A204.1 (cell line): Measurements from ENCODE around the gene CPNE5.

Experiments
- FAIRE-seq: peaks from 2 replicates; lab custom pipeline; 2012; peaks lifted over from hg19 to GRCh38; lab: Jason Lieb, UNC

The CPNE5 gene

GRCh38 chr6:36760685-36761435 lies 78.4 kb downstream of the CPNE5 start:
- FAIRE-seq, result no peak

GRCh38 chr6:36759148-36759759 lies 80.0 kb downstream of the CPNE5 start:
- FAIRE-seq, result no peak

GRCh38 chr6:36758516-36759147 lies 80.6 kb downstream of the CPNE5 start:
- FAIRE-seq, result no peak

DNA sequence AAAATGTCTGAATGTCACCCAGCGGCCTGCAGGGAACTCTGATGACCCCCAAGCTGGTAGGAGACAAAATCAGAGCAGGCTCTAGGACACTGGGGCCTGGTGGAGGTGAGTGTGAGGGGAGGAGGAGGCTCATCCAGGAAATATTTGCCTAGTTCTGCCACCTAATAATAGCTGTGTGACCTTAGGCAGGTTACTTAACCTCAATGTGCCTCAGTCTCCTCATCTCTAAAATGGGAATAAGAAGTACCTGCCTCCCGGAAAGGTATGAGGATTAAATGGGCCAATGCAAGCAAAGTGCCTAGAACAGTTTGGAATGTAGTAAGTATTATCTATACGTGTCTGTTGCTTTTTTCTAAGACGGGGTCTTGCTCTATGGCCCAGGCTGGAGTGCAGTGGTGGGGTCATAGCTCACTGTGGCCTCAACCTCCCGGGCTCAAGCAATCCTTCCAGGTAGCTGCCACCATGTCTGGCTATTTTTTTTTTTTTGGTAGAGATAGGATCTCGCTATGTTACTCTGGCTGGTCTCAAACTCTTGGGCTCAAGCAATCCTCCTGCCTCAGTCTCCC lies 81.2 kb downstream of the CPNE5 start:
- no peak for FAIRE-seq

DNA sequence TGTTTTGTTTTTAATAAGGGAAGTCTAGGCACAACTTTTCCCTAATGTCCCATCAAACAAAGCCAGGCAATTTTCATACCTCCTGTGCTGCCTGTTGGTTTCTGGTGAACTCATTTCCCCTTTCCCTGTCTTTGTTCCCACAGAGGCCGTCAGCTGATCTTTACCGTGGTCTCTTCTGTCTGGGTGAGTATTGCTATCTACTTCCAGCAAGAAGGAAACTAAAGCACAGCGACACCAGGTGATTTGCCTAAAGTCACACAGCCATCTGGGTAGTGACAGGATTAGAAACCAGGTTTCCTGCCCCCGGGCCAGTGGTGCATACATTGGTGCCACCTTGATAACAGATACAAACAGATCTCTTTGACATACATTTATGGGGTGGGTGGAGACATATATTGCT lies 82.0 kb downstream of the CPNE5 start:
- no peak for FAIRE-seq

DNA sequence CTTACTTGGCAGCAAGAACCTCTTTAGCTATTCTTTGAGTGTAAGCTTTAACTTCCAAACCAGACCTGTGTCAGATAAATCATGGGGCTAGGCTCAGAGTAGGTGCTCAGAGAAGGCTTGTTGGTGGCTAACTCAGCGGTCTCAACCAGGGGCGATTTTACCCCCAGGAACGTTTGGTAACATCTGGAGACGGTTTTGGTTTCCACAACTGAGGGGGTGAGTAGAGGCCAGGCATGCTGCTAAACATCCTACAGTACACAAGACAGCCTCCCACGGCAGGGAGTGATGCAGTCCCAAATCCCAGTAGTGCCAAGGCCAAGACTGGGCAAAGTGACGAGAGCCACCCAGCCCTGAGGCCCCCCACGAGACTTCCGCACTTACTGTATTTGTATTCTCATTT lies 82.5 kb downstream of the CPNE5 start:
- no peak for FAIRE-seq

- FAIRE-seq, result no peak
These were observed 83.6 kb downstream of the CPNE5 start for GRCh38 chr6:36755435-36756348.

DNA sequence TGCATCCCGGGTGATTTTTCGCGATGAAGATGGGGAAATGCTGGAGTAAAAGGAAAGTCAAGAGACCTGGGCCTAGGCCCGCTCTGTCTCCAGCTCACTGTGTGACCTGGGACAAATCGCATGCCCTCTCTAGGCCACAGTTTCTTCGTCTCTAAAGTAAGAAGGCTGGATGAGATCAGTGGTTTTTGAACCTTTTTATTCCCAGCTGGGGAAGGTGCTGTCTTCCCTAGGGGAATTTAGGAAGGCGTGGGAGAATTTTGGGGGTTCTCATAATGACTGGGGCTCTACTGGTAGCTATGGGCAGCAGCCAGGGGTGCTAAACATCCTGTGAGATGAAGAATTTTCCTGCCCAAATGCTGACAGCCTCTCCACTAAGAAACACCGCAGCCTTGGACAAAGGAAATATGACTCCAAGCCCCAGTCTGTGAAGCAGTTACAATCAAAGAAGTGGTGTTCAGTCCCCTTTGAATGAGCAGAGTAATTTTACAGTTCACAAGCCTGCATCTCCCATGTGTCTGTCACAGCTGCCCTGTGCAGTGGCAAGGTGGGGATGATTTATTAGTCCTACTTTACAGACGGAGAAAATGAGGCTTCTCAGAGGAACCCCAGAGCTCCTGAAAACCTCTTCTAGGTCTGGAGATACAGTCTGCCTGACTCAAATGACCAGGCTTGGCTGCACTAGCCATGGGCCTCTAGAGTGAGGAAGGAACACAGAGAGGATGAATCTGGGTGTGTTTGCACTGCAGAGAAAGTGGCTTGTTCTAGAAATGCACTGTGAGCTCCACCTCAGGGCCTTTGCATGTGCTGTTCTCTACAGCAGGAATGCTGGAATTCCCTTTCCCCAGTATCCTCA lies 84.4 kb downstream of the CPNE5 start:
- FAIRE-seq, result no peak

DNA sequence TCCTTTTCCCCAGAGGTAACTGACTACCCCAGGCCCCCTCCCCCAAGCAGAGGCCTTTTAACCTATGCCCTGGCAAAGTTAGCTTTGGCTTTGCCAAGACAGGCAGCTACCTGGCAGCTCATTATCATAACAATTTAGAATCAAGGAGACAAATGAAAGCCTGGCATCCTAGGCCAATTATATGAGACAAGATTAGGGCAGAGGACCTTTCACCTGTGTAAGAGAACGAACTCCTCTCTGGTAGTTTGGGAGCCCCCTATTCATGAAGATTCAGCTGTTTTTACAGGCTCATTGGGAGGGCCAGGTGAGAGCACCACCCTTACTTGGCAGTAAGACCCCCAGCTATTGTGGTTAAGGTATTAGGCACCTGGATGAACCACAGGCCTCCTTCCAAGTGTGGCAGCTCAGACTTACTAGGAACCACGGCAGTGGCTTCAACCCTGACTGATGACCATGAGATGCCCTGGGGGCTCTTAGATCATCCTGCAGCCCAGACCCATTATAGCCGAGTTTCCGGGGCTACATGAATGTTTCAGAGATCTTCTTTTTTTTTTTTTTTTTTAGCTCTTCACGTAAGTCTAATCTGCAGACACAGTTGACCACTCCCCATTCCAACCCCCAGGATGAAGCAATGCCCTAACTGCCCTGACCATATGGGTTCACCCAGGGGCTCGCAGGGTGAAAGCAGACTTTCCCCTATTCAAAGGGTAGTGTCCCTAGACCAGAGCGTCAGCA lies 85.4 kb downstream of the CPNE5 start:
- FAIRE-seq, result no peak

GRCh38 chr6:36752886-36753506 lies 86.2 kb downstream of the CPNE5 start:
- no peak for FAIRE-seq

GRCh38 chr6:36752187-36752885 lies 86.9 kb downstream of the CPNE5 start:
- no peak for FAIRE-seq

- no peak for FAIRE-seq
These were observed 87.4 kb downstream of the CPNE5 start for GRCh38 chr6:36751833-36752186.

- no peak for FAIRE-seq
These were observed 88.2 kb downstream of the CPNE5 start for GRCh38 chr6:36751091-36751490.

- FAIRE-seq, result no peak
These were observed 89.3 kb downstream of the CPNE5 start for GRCh38 chr6:36749829-36750489.

- FAIRE-seq, result no peak
These were observed 93.0 kb downstream of the CPNE5 start for GRCh38 chr6:36746251-36746650.

GRCh38 chr6:36745836-36746235 lies 93.4 kb downstream of the CPNE5 start:
- no peak for FAIRE-seq

- FAIRE-seq, result no peak
These were observed 94.0 kb downstream of the CPNE5 start for GRCh38 chr6:36745283-36745682.

GRCh38 chr6:36744304-36744673 lies 95.0 kb downstream of the CPNE5 start:
- no peak for FAIRE-seq
